Right kidney (tissue), 1 donor: ENCODE results near the gene B4GALT5.
"Not testable (repeated sequence)": the region's sequence is repeated elsewhere in the genome, so short reads cannot be mapped to it uniquely, and the experiment has no call there.

Source experiments
- DNase-seq: peaks from one replicate; pipeline ENCODE4 v3.0.0-alpha.2; 2016

Gene B4GALT5

DNA sequence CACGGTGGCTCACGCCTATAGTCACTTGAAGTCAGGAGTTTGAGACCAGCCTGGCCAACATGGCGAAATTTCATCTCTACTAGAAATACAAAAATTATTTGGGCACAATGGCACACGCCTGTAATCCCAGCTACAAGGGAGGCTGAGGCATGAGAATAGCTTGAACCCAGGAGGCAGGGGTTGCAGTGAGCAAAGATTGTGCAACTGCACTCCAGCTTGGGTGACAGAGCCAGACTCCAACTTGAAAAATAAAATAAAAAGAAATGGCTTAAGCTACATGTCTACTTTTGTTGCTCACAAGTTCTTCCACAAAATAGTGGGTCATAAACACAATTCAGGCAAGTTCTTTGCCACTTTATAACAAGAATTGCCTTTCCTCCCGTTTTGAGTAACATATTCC, 27.1 kb upstream of the B4GALT5 start:
- no peak for DNase-seq

DNA sequence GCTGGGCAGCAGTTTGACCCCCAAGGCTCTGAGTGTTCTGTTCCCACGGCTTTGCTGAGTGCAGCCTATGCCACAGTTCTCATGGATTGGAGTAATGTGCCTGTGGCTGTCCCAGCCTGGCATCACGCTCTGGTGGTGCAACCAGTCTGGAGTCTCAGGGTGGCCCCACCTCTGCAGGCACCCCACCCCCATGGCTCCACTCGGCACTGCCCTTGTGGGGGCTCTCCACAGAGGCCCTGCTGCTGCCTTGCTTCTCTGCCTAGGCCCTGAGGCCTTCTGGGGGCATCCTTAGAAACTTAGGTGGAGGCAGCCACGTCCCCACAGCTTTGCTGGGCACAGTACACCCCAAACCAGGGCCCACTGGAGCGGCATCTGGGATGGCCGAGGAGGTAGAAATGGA, 25.4 kb upstream of the B4GALT5 start:
- DNase-seq: no peak

DNA sequence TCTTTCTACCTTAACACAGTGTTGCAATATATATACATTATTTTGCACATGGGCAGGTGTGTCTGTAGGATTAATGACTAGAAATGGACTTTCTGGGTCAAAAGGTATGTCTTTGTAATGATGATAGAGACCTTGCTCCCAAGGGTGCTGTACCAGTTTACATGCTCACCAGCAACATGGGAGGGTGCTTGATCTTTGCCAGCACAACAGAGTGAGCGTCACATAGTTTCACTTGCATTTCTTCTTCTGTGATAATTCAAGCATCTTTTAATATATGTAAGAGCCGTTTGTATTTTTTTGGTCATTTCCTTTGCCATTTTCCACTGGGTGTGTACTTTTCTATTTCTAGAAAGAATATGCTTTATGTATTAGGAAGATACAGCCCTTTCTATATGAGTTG, 23.6 kb upstream of the B4GALT5 start:
- DNase-seq: no peak

DNA sequence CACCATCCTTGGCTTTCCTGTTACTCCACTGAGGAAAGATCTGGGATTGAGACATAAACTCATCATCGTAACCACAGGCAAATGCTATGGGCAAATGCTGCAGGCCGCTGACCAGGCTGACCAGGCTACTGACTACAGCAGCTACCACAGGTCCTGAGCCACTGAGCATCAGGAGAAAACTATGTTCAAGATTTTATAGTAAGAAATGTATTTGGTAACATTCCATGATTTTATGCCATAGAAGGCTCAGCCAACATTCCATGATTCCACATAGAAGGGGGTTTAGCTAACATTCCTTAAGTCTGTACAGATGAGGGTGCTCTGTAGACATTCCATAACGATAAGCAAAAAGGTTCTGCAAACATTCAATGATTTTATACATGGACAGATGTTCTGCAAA, 16.1 kb upstream of the B4GALT5 start:
- no peak for DNase-seq

DNA sequence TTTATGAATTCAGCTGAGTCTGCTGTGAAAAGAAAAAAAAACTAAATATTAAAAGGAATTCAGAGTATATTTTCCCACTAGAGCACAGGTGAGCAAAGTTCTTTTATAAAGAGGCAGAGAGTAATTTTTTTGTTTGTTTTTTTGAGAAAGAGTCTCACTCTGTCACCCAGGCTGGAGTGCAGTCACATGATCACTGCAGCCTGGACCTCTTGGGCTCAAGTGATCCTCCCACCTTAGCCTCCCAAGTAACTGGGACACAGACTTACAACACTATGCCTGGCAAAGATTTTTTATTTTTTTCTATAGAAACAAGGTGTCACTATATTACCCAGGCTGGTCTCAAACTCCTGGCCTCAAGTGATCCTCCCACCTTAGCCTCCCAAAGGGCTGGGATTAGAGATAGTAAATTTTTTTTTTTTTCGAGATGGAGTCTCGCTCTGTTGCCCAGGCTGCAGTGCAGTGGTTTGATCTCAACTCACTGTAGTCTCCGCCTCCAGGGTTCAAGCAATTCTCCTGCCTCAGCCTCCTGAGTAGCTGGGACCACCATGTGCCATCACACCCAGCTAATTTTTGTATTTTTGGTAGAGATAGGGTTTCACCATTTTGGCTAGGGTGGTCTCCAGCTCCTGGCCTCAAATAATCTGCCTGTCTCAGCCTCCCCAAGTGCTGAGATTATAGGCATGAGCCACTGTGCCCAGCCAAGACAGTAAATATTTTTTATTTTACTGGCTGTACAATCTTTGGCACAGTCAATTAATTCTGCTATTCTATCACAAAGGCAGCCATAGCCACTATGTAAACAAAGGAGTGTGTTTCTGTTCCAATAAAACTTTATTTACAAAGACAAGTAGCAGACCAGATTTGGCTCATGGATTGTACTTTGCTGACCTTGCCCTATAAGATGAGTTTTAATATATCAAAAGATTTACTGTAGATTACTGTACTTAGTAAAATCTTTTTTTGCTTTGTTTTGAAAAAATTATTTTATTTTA, 14.5 kb upstream of the B4GALT5 start:
- no peak for DNase-seq

DNA sequence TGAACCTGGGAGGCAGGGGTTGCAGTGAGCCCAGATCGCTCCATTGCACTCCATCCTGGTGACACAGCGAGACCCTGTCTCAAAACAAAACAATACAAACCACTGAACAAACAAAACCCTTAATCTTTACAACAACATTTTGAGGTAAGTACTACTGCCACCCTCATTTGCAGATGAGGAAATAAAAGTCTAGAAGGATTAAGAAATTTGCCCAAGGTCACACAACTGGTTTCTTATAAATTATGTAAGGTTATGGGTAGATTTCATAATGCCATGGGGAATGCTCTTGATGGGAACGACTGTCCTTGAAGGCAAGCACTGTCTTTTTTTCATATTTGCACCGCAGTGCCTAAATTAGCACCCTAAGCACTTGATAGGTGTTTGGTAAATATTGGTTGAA, 13.8 kb upstream of the B4GALT5 start:
- DNase-seq: no peak

DNA sequence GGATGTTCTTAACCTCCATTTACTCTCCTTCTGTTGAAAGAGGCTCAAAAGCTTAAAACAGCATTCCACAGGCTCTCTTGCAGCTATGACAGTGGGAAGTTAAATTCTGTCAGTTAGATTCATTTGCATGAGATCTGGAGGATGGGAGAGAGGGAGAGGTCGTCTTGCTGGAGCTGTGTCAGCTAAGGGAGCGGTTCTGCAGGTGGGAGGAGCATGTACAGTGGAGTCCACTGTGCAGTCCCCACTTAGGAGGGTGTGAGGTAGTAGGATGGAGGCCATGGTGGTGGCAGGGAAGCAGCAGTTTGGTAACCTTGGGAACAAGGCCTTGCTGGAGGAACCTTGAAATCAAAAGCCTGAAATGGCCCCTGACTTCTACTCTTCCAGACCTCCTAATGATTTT, 12.0 kb upstream of the B4GALT5 start:
- no peak for DNase-seq

DNA sequence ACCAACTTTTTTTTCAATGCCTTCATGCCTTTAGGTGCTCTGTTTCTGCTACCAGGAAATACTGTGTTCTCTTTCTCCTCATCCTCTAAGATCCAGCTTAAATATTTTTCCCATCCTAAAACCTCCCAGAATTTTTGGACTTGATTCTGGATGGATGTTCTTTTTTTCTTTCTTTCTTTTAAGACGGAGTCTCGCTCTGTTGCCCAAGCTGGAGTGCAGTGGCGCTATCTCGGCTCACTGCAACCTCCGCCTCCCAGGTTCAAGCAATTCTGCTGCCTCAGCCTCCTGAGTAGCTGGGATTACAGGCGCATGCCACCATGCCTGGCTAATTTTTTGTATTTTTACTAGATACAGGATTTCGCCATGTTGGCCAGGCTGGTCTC, 11.5 kb upstream of the B4GALT5 start:
- DNase-seq: peak; percentile 24

DNA sequence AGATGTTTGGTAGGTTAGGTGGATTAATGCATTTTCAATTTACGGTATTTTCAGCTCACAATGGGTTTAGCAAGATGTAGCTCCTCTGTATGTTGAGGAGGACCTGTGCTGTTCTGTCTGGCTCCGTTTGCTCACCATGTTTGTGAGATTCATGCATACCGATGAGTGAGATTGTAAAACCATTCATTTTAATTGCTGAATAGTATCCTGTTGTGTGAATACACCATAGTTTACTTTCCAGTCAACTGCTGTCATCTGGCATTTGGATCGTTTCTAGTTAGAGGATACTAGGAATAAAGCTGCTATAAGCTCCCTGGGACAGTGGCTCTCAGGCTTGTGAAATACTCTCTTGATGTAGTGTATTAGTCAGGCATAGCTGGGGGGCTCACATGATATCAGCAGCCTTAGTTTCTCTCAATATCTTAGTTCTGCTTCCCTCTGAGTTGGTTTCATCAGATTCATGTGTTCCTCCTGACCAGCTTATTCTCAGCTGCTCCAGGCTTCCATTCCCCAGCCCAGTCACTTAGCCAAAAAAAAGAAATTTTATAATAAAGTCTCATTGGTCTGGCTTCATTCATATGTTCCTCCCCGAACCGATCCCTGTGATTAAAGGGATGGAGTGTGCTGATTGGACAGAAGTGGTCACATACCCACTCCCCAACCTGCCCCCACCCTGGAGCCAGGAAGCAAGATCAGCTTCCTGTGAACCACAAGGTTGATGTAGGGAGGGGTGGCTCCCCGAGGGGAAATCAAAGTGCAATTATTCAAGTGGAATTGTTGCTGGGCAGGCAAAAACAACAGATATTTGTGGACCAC, 10.9 kb upstream of the B4GALT5 start:
- DNase-seq: peak; percentile 27

DNA sequence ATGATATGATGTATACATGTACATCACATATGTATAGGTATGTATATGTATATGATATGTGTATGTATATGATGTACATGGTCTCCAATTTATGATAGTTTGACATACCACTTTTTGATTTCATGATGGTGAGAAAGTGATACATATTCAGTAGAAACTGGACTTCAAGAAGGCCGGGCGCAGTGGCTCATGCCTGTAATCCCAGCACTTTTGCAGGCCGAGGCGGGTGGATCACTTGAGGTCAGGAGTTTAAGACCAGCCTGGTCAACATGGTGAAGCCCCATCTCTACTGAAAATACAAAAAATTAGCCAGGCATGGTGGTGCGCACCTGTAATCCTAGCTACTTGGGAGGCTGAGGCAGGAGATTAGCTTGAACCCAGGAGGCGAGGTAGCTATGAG, 10.1 kb upstream of the B4GALT5 start:
- DNase-seq: not testable (repeated sequence)

DNA sequence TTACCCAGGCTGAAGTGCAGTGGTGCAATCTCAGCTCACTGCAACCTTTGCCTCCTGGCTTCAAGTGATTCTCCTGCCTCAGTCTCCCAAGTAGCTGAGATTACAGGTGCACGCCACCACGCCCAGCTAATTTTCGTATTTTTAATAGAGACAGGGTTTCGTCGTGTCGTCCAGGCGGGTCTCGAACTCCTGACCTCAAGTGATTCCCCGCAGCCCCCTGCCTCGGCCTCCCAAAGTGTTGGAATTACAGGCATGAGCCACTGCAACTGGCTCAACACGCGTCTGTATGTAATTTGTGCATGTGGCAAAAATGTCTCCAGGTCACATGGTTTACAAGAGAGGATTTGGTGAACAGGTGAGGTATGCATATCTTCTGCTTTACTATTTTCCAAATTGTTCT, 7.6 kb upstream of the B4GALT5 start:
- not testable (repeated sequence) for DNase-seq

DNA sequence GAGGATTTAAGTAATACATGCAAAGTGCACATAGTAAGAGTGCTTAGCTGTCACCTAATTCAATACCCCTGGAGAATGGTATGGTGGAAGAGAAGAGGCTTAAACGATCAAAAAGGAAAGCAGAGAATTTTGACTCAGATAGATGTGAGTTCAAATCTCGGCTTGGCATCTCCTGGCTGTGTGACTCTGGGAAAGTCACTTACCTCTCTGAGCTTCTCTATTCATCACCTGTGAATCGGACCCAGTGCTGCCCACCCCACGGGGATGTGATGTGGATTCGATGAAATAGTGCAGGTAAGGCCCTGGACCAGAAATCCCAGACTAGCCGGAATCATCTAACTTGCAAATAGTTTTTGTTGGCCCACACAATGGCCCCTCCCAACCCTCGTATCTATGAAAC, 1.8 kb upstream of the B4GALT5 start:
- DNase-seq: no peak

DNA sequence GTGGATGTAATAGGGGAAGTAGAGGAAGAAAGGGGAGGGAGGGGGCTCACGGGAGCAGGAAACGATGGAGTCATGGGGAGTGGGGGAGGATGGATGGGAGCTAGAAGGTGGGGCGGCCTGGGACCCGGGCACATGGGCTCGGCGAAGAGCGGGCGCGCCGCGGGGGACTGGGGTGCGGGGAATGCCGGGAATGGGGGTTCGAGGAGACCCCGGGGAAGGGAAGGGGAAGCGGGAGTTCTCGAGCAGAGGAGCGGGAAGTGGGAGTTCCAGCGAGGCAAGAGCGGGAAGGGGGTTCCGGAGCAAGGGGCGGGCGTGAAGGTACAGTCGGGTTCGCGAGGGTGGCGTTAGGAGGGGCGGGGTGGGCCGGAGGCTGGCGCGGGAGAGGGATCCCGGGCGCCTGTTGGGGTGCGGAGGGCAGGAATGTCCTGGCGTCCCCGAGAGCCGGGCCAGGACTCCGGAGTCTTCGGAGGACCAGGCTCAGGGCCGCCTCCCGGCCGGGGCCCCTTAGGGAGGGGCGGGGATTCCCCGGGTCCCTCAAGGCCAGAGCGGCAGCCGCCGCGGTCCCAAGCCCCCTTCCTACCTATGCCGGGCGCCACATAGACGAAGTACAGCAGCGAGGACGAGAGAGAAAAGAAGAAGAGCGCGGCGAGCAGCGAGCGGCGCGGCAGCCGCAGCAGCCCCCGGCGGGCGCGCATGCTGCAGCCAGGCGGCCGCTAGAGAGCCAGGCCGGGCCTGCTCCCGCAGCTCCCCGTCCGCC, 504 bp downstream of the B4GALT5 start:
- DNase-seq: peak; percentile 89

DNA sequence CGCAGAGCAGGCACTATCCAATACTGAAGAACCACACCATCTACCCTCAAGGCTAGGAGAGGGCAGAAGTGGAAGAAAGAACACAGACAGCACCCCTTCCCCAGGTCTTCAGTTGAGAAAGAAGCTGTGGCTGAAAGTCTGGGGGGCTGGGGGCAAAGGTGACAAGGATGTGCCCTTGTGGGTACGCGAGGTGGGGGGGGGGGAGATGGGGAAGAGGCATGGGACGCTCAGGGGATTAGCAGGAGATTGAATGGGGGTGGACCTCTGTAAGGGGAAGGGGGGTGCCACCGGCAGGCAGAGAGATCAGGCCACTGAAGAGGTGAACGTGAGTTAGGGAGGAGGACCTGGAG, 1.1 kb downstream of the B4GALT5 start:
- DNase-seq: peak; percentile 7

DNA sequence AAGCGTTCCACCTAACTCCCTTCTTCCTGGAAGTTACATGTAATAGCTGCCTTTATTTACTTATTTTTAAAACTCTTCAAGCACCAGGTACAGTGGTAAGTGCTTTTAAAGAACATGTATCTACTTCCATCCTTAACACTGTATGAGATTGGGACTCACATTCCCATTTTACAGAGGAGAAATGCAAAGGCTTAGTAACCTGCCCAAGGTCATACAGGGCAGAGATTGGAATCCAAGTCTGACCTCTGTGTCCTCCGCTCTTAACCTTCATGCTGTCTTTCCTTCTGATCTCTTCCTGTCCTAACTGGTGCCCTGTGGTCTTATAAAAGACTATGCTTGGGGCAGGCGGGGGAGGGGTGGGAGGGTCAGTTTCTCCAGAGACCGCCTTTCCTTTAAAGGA, 1.6 kb downstream of the B4GALT5 start:
- no peak for DNase-seq

DNA sequence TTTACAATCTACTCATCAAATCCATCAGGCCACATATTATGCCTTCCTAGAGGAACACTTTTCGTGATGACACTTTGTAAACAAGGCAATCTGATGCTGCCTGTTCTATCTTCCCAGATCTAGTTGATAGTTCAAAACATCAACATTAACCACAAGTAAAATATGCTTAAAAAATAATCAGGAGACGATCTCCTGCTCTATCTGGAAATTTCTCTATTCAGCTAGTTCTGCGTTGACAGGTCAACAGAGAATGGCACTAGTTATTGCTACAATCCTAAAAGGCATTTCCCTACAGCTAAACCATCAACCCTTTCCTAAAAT, 2.1 kb downstream of the B4GALT5 start:
- DNase-seq: no peak

DNA sequence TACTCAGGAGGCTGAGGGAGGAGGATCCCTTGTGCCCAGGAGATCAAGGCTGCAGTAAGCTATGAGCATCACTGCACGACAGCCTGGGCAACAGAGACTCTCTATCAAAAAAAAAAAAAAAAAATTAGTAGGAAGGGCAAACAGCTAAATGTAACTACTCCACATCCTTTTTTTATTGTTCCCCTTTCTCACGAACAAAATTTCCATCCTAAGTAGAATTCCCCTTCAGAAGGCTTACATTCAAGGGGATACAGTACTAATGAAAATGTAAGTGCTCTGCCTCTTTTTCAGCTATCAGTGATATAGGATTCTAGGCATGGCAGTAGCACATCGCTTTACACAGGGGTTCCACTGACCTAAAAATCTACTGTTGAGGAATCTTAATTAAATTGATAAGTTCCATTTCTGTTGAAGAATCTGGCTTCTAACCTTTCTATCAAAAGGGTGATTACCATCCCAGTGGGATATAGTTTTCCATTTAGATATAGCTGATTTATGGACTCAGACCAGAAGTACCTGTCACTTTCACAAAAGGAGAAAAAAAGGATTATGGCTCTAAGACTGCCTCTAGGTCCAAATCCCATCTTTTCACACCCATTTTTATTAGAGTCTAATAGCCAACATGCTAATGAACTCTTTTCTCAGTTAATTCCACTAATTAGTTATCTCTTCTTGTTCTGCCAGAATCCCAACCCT, 2.6 kb downstream of the B4GALT5 start:
- DNase-seq: no peak

DNA sequence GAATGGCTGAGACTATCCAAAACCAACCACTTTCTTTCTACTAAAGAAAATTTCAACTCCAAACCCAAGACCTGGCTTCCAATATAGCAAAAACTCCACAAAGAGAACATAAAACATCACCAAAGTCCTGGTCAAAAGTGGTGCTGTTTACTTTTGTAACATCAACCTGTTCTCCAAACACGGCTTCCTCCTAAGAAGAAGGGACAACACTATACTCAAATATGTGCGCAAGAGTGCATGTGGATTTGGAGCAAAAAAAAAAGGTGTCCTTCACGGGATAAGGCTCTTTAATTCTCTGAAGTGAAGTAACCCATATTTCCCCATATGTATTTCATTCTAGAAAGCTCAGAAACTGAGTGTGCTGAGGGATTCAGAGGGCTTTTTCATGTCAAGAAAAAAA, 6.6 kb downstream of the B4GALT5 start:
- DNase-seq: no peak

DNA sequence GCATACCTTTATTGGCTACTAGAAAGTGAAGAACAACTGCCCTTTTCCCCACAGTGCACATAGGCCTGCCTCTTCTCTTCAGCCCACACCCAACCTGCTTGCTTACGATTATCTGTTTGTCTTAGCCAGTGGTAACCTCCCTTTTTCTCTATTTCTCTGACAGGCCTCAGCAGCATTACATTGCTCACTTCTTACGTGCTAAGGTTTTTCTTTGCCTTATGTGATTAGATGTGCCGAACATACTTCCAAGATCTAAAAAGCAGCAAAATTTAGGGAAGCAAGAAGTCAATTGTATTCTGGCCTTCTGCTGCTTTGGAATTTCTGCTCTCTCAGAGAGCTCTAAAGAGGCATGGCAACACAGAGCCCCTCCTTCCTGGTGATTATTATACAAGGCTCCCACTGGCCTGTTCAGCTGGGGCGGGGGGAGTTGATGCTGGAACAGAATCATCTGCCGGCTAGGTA, 7.0 kb downstream of the B4GALT5 start:
- DNase-seq: no peak

DNA sequence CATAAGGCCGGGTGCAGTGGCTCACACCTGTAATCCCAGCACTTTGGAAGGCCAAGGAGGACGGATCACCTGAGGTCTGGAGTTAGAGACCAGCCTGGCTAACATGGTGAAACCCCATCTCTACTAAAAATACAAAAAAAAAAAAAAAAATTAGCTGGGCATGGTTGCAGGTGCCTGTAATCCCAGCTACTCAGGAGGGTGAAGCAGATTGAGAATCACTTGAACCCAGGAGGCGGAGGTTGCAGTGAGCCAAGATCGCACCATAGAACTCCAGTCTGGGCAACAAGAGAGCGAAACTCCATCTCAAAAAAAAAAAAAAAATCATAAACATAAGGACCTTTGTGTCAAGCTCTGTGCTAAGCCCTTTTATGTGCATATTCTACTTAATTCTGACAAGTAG, 7.8 kb downstream of the B4GALT5 start:
- not testable (repeated sequence) for DNase-seq

DNA sequence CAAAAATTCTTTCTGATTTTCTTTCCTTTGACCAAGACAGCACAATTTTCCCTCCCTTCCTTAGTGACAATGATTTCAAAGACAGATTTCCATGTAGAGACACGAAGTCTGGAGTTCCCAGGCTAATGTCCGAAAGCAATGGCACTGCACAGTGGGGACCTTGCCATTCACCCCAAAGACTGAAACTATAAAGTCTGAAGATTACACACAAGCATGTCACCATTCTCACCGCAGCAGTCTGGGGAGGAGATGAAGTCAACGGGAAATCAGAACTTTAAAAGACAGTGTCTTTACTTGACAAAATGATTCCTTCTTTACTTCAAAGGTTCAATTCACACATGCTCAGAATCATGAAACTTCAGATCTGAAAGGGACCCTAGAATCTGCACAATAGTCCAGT, 8.3 kb downstream of the B4GALT5 start:
- DNase-seq: no peak

DNA sequence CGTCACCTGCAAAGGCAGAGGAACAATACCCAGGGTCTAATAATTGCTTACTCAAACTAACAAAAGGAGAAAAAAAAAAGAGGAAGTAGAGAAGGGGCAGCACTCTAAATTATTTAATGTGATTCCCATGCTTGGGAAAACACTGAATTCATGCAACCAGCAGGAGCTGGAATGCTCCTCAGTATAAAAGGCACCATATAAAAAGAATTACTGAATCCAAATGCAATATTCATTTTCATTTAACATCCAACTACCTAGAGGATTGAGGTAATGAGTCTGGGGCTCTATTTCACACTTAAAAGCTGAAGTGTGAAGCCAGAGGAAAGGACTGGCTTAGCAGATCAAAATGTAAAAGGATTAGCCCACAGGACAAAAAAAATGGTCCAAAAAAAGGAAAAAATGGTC, 8.7 kb downstream of the B4GALT5 start:
- DNase-seq: no peak
